Left lung (tissue), 10 donors: ENCODE results near the gene RNF4. TPM values are rescaled to one million over a fixed set of nuclear protein-coding genes. Genes with fewer than 3 reads are reported as not detected.

Experiments
- ATAC-seq: fragments of 200-7000 bp; cut with Tn5 transposase; one replicate; pipeline ENCODE4 v1.9.1; 2020; ENCODE audit warnings: moderate library complexity
- DNase-seq, 4 donors: peaks; one replicate each; pipeline ENCODE4 v3.0.0-alpha.2; 2013 to 2020
- H3K27ac ChIP-seq, 2 donors: fragments of 200-600 bp; sonication (generic) in 1 of 2; one replicate each; pipeline versions ENCODE4 v1.5.0 to v1.8.0; 2020 to 2021
- H3K27me3 ChIP-seq, 2 donors: fragments of 200-600 bp; sonication (generic) in 1 of 2; one replicate each; pipeline versions ENCODE4 v1.5.0 to v1.8.0; 2020 to 2021
- H3K36me3 ChIP-seq, 2 donors: fragments of 200-600 bp; sonication (generic) in 1 of 2; one replicate each; pipeline versions ENCODE4 v1.5.0 to v1.8.0; 2020 to 2021
- H3K4me1 ChIP-seq, 2 donors: fragments of 200-600 bp; one replicate each; pipeline ENCODE4 v1.8.0; 2021
- H3K4me3 ChIP-seq, 2 donors: fragments of 200-600 bp; sonication (generic) in 1 of 2; one replicate each; pipeline versions ENCODE4 v1.5.0 to v1.8.0; 2020 to 2021; ENCODE audit warnings: mild to moderate bottlenecking in 1 of 2
- H3K9me3 ChIP-seq, 2 donors: fragments of 200-600 bp; sonication (generic) in 1 of 2; one replicate each; pipeline versions ENCODE4 v1.5.0 to v1.8.0; 2020 to 2021
- CTCF ChIP-seq, 2 donors: fragments of 200-600 bp; sonication (generic) in 1 of 2; IDR thresholded peaks; one replicate each; pipeline versions ENCODE4 v1.5.0 to v1.8.0; 2021; ENCODE audit warnings: antibody characterized with exemption in 2 of 2
- intact Hi-C, 2 donors: fragments of 100-400 bp; cut with DNase I; formaldehyde crosslinking; loops; one replicate each; pipeline versions ENCODE4 v1.11.2 to v1.14.2; 2022
- polyA plus RNA-seq, 6 donors: library from polyadenylated mRNA; unstranded; fragments of 120-200 nt; gene quantifications; one replicate each; pipeline ENCODE4 v1.2.1, GENCODE V29; 2013; ENCODE audit not compliant: insufficient read length in 6 of 6
- total RNA-seq, 2 donors: library from RNA; stranded (reverse); fragmentation: NEBNext Ultra II Directional; extraction: Animal tissue kit (Norgen Biotek cat#: 25700); gene quantifications; one replicate each; pipeline ENCODE4 v1.2.1, GENCODE V29; 2021
- donor health status: DM: no; HTN: yes; CAD: no.
- donor health status: DM: no; HTN: no; CAD: no.

Gene RNF4
- total and polyA plus RNA-seq, 8 donors = 42.2 to 68.4 (median 62.7) TPM

- DNase-seq = no peak
- Histone ChIP-seq H3K4me1 (peaks cover 0 to 8% of the 10 kb centered on the region in 2 donors), H3K4me3 (no peak overlapping the region), H3K36me3 (no peaks in the 10 kb centered on the region), H3K27ac (no peak overlapping the region), H3K9me3 (no peaks in the 10 kb centered on the region), H3K27me3 (no peaks in the 10 kb centered on the region)
- no peak for ATAC-seq
- no peak for TF ChIP-seq CTCF (IDR thresholded peaks at IDR 0.05)
- intact Hi-C loops = no loop called here
These were observed 82.2 kb downstream of the RNF4 start for GRCh38 chr4:2551118-2551517.

DNA sequence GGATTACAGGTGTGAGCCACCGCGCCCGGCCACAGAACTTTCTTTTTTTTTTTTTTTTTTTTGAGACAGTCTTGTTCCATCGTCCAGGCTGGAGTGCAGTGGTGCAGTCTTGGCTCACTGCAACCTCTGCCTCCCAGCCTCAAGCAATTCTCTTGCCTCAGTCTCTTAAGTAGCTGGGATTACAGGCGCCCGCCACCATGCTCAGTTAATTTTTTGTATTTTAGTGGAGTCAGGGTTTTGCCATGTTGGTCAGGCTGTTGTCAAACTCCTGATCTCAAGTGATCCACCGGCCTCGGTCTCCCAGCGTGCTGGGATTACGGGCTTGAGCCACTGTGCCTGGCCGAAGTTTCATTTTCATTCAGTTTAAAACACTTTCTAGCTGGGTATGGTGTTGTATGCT is 83.9 kb downstream of the RNF4 start:
- no peaks in the 10 kb centered on the region for H3K27me3 ChIP-seq
- peaks cover 0 to 15% of the 10 kb centered on the region in 2 donors for H3K4me1 ChIP-seq
- intact Hi-C loops = no loop called here
- no peak overlapping the region for H3K27ac ChIP-seq
- no peak overlapping the region for H3K4me3 ChIP-seq
- DNase-seq (peak in 1 of 4 donors; percentile 26), ATAC-seq (no peak)
- no peaks in the 10 kb centered on the region for H3K36me3 ChIP-seq
- no peaks in the 10 kb centered on the region for H3K9me3 ChIP-seq
- no peak for TF ChIP-seq CTCF (IDR thresholded peaks at IDR 0.05)

DNA sequence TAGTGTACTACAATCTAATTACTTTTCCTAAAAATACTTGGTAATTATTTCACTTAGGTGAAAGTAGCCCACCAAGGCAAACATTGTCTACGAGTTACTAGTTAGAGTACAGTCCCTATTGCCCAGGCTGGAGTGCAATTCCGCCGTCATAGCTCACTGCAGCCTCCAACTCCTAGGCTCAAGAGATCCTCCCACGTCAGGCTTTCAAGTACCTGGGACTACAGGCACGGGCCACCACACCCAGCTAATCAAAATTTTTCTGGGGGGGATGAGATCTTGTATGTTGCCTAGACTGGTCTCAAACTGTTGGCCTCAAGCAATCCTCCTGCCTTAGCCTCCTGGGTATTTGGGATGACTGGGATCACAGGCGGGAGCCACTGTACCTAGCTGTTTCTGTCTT is 89.4 kb downstream of the RNF4 start:
- Histone ChIP-seq H3K9me3 (no peaks in the 10 kb centered on the region), H3K27ac (no peak overlapping the region), H3K4me3 (no peak overlapping the region), H3K4me1 (peaks cover 0 to 10% of the 10 kb centered on the region in 2 donors), H3K36me3 (peaks cover 0 to 14% of the 10 kb centered on the region in 2 donors), H3K27me3 (no peaks in the 10 kb centered on the region)
- intact Hi-C loops = no loop called here
- DNase-seq (peak in 1 of 4 donors; percentile 24), ATAC-seq (peak; percentile 29)
- no peak for TF ChIP-seq CTCF (IDR thresholded peaks at IDR 0.05)

DNA sequence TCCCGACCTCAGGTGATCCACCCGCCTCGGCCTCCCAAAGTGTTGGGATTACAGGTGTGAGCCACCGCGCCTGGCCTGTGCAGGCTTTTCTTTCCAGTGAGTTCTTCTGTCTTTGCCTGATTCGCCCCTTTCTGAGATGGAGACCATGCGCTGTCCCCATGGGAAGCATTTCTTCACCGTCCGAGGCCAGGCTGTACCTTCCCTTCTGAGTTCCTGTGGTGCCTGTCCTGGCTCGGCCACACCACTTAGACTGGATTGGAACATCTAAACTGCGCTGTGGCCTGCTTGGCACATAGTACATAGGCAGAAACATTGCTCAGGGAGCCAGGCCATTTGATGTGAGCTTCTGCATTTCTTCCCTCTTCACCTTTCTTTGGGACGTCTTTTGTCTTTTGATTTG is 91.3 kb downstream of the RNF4 start:
- ATAC-seq (no peak), DNase-seq (no peak)
- Histone ChIP-seq H3K27ac (no peak overlapping the region), H3K9me3 (no peaks in the 10 kb centered on the region), H3K4me3 (no peak overlapping the region), H3K27me3 (no peaks in the 10 kb centered on the region), H3K4me1 (peaks cover 0 to 7% of the 10 kb centered on the region in 2 donors), H3K36me3 (peaks cover 0 to 18% of the 10 kb centered on the region in 2 donors)
- no peak for TF ChIP-seq CTCF (IDR thresholded peaks at IDR 0.05)
- intact Hi-C loops = no loop called here

Other genes starting within 250 kb of the RNF4 start
- gene HAUS3, start 227.0 kb upstream of the RNF4 start, total RNA-seq = 10 to 100 TPM in 1 of 2 donors, 1 to 10 TPM in 1; 9.7 to 13.3 TPM
- 10 to 100 TPM; 19.5 to 26.7 (median 24.1) TPM for gene HAUS3, start 227.0 kb upstream of the RNF4 start, polyA plus RNA-seq
- gene POLN, start 227.0 kb upstream of the RNF4 start, total RNA-seq = 1 to 10 TPM; 3.3 to 3.6 TPM
- 1 to 10 TPM; 2.7 to 5.7 (median 4.3) TPM for gene POLN, start 227.0 kb upstream of the RNF4 start, polyA plus RNA-seq
- gene MXD4, start 207.0 kb upstream of the RNF4 start, total RNA-seq = 10 to 100 TPM; 52.4 to 84.6 TPM
- 100 to 1,000 TPM in 1 of 6 donors, 10 to 100 TPM in 5; 71.8 to 113 (median 84.0) TPM for gene MXD4, start 207.0 kb upstream of the RNF4 start, polyA plus RNA-seq
- 10 to 100 TPM; 12.0 to 12.4 TPM for gene ZFYVE28, start 50.5 kb upstream of the RNF4 start, total RNA-seq
- 1 to 10 TPM; 2.2 to 4.2 (median 3.8) TPM for gene ZFYVE28, start 50.5 kb upstream of the RNF4 start, polyA plus RNA-seq
- 1 to 10 TPM; 1.3 to 2.6 TPM for gene CFAP99, start 50.2 kb upstream of the RNF4 start, total RNA-seq
- gene CFAP99, start 50.2 kb upstream of the RNF4 start, polyA plus RNA-seq = 1 to 10 TPM in 4 of 6 donors, under 1 TPM in 2; 0.41 to 2.1 (median 1.4) TPM
- gene FAM193A, start 67.5 kb downstream of the RNF4 start, total RNA-seq = 10 to 100 TPM; 22.3 to 25.2 TPM
- gene FAM193A, start 67.5 kb downstream of the RNF4 start, polyA plus RNA-seq = 10 to 100 TPM; 29.2 to 35.9 (median 32.3) TPM